Measurements from ENCODE around the gene GRIA2.

- TF ChIP-seq CTCF (IDR thresholded peaks at IDR 0.05) = no peak
- TF ChIP-seq POLR2A (IDR thresholded peaks at IDR 0.05) = no peak
- no peak for TF ChIP-seq EP300 (IDR thresholded peaks at IDR 0.05)
These were observed 169.2 kb downstream of the GRIA2 start for GRCh38 chr4:157389741-157390140.
